CD14-positive monocyte (primary cell): ENCODE measurements around the gene BCAS1. TPM values are rescaled to one million over a fixed set of nuclear protein-coding genes. Genes with fewer than 3 reads are reported as not detected.

Experiments used
- DNase-seq, 3 donors: peaks; one replicate each; pipeline ENCODE4 v3.0.0-alpha.2; 2011 to 2022
- H2AFZ ChIP-seq: 2 replicates; pipeline ENCODE4 v1.6.0; 2012; ENCODE audit warnings: mild to moderate bottlenecking, low read depth, low read length, inconsistent platforms; ENCODE audit not compliant: insufficient read depth, poor library complexity, severe bottlenecking
- H3K27ac ChIP-seq, 2 donors: 1 replicate in 1 of 2; 2 replicates in 1 of 2; pipeline ENCODE4 v1.5.1; 2012 to 2013; ENCODE audit warnings: low read length in 2 of 2, control low read depth in 1 of 2, inconsistent platforms in 1 of 2, low read depth in 1 of 2, mild to moderate bottlenecking in 1 of 2
- H3K27me3 ChIP-seq, 2 donors: one replicate each; pipeline versions ENCODE4 v1.6.0 to v1.6.1; 2011 to 2013; ENCODE audit warnings: low read length in 2 of 2; ENCODE audit not compliant: control insufficient read depth in 2 of 2, insufficient read depth in 2 of 2
- H3K36me3 ChIP-seq, 2 donors: replicated peaks in 1 of 2; 1 replicate in 1 of 2; 2 replicates in 1 of 2; pipeline versions ENCODE4 v1.5.1 to v1.6.1; 2012 to 2013; ENCODE audit warnings: low read length in 2 of 2, control low read depth in 1 of 2, inconsistent platforms in 1 of 2, mild to moderate bottlenecking in 1 of 2; ENCODE audit not compliant: insufficient read depth in 2 of 2, control insufficient read depth in 1 of 2
- H3K4me1 ChIP-seq, 2 donors: 1 replicate in 1 of 2; 2 replicates in 1 of 2; pipeline versions ENCODE4 v1.5.1 to v1.6.1; 2012 to 2013; ENCODE audit warnings: low read length in 2 of 2, control low read depth in 1 of 2, inconsistent platforms in 1 of 2, mild to moderate bottlenecking in 1 of 2, moderate library complexity in 1 of 2; ENCODE audit not compliant: insufficient read depth in 2 of 2, control insufficient read depth in 1 of 2
- H3K4me2 ChIP-seq: replicated peaks from 2 replicates; pipeline ENCODE3; 2012; ENCODE audit warnings: low read length, moderate library complexity, mild to moderate bottlenecking; ENCODE audit not compliant: poor library complexity, severe bottlenecking; ENCODE audit errors: extremely low read depth
- H3K4me3 ChIP-seq, 3 experiments: fragments of 200-600 bp in 1 of 3; sonication (generic) in 1 of 3; replicated peaks in 1 of 3; 1 replicate in 2 of 3; 2 replicates in 1 of 3; pipeline ENCODE4 v1.5.1; 2011 to 2013; ENCODE audit warnings: low read length in 3 of 3, mild to moderate bottlenecking in 3 of 3, control low read depth in 2 of 3, low read depth in 2 of 3, inconsistent platforms in 1 of 3, moderate library complexity in 1 of 3
- H3K79me2 ChIP-seq: 2 replicates; pipeline ENCODE4 v1.6.0; 2012; ENCODE audit warnings: mild to moderate bottlenecking, control low read depth, inconsistent platforms, low read length, moderate library complexity; ENCODE audit not compliant: insufficient read depth
- H3K9ac ChIP-seq: 2 replicates; pipeline ENCODE4 v1.6.0; 2017; ENCODE audit warnings: low read length, mild to moderate bottlenecking; ENCODE audit not compliant: insufficient read depth, poor library complexity, severe bottlenecking
- H3K9me3 ChIP-seq, 2 donors: replicated peaks in 1 of 2; 1 replicate in 1 of 2; 2 replicates in 1 of 2; pipeline versions ENCODE4 v1.5.1 to v1.6.1; 2012 to 2013; ENCODE audit warnings: low read length in 2 of 2, control low read depth in 1 of 2; ENCODE audit not compliant: control insufficient read depth in 1 of 2, insufficient read depth in 1 of 2
- H4K20me1 ChIP-seq: 2 replicates; pipeline ENCODE4 v1.6.0; 2012; ENCODE audit warnings: mild to moderate bottlenecking, low read length, control low read depth, moderate library complexity; ENCODE audit not compliant: insufficient read depth
- H3K27ac Mint-ChIP-seq, 7 donors: one replicate each; pipeline ENCODE4 v1.8.0; 2020; ENCODE audit warnings: mild to moderate bottlenecking in 7 of 7, mixed read lengths in 7 of 7, moderate library complexity in 6 of 7, inconsistent platforms in 2 of 7
- H3K27me3 Mint-ChIP-seq, 3 donors: one replicate each; pipeline ENCODE4 v1.8.0; 2021 to 2022; ENCODE audit warnings: low read depth in 3 of 3, mild to moderate bottlenecking in 3 of 3, mixed read lengths in 3 of 3, moderate library complexity in 3 of 3, inconsistent platforms in 1 of 3
- H3K36me3 Mint-ChIP-seq, 2 donors: one replicate each; pipeline ENCODE4 v1.8.0; 2020; ENCODE audit warnings: mixed read lengths in 2 of 2, inconsistent platforms in 1 of 2, mild to moderate bottlenecking in 1 of 2
- H3K4me1 Mint-ChIP-seq: one replicate; pipeline ENCODE4 v1.8.0; 2020; ENCODE audit warnings: mild to moderate bottlenecking, mixed read lengths
- H3K4me3 Mint-ChIP-seq, 2 donors: one replicate each; pipeline ENCODE4 v1.8.0; 2020; ENCODE audit warnings: mild to moderate bottlenecking in 2 of 2, mixed read lengths in 2 of 2, moderate library complexity in 1 of 2
- H3K9me3 Mint-ChIP-seq, 7 donors: one replicate each; pipeline ENCODE4 v1.8.0; 2020 to 2022; ENCODE audit warnings: mixed read lengths in 7 of 7, mild to moderate bottlenecking in 6 of 7, moderate library complexity in 6 of 7, inconsistent platforms in 2 of 7
- WGBS: methylation state at CpG from one replicate; pipeline ENCODE4 v1.1.5; 2013; ENCODE audit warnings: missing lambda C conversion rate; ENCODE audit not compliant: insufficient coverage; 5-methylcytosine and 5-hydroxymethylcytosine counted together
- intact Hi-C, 2 donors: fragments of 100-400 bp; cut with micrococcal nuclease; formaldehyde crosslinking; loops; one replicate each; pipeline versions ENCODE4 v1.15.0 to v1.15.1; 2023
- polyA plus RNA-seq, 3 donors: library from polyadenylated mRNA; depleted of rRNA in 1 of 3; unstranded in 2 of 3; stranded (reverse) in 1 of 3; fragments of 300-500 nt in 2 of 3; fragments of >200 nt in 1 of 3; fragmentation: Illumina TruSeq in 2 of 3; gene quantifications; 1 replicate in 2 of 3; 2 replicates in 1 of 3; pipeline ENCODE4 v1.2.3, GENCODE V29; 2012 to 2021
- TF ChIP-seq, protein P1 (sequence below): fragments of 200-600 bp; IDR thresholded peaks from one replicate; pipeline ENCODE4 v1.8.0; 2022; ENCODE audit warnings: antibody characterized with exemption, mild to moderate bottlenecking

Gene BCAS1
- polyA plus RNA-seq, 3 donors: 0.01 to 0.02 TPM; not detected in 1

DNA sequence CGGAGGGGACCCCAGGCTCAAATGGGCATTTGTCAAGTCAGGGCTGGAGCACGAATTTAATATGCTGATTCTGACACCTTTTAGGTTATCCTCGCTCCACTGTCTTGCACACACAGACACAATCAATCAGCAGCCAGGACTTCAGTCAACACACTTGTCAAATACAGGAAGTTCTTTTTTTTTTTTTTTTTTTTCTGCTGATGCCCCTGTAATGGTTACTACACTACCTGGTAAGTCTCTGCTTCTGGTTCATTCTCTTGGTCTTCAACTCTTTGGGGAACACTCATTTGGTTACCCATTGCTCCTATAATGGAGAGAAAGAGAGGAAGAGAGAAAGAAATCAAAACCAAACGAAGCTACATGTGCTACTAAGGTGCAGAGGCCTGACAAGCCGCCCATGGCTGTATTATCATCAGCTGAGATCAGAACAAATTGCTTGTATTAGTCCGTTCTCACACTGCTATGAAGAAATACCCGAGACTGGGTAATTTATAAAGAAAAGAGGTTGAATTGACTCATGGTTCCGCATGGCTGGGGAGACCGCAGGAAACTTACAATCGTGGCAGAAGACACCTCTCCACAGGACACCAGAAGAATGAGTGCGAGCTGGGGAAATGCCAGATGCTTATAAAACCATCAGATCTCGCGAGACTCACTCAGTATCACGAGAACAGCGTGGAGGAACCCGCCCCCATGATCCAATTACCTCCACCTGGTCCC is 11.8 kb downstream of the BCAS1 start:
- H3K9me3 ChIP-seq: no peaks in the 10 kb centered on the region
- H2AFZ ChIP-seq: no peak overlapping the region
- no peak overlapping the region for H3K27ac Mint-ChIP-seq
- 88% methylated on average over 6 of the region's 16 CpGs for WGBS
- no peak overlapping the region for H3K9ac ChIP-seq
- H3K27me3 ChIP-seq: no peaks in the 10 kb centered on the region
- H3K4me3 ChIP-seq: no peak overlapping the region
- H3K4me3 Mint-ChIP-seq: no peak overlapping the region
- H3K4me1 Mint-ChIP-seq: peaks cover 4% of the 10 kb centered on the region
- intact Hi-C loops: no loop called here
- peaks cover 0 to 7% (median 3%) of the 10 kb centered on the region in 7 donors for H3K9me3 Mint-ChIP-seq
- no peaks in the 10 kb centered on the region for H3K27me3 Mint-ChIP-seq
- TF ChIP-seq, protein P1, sequence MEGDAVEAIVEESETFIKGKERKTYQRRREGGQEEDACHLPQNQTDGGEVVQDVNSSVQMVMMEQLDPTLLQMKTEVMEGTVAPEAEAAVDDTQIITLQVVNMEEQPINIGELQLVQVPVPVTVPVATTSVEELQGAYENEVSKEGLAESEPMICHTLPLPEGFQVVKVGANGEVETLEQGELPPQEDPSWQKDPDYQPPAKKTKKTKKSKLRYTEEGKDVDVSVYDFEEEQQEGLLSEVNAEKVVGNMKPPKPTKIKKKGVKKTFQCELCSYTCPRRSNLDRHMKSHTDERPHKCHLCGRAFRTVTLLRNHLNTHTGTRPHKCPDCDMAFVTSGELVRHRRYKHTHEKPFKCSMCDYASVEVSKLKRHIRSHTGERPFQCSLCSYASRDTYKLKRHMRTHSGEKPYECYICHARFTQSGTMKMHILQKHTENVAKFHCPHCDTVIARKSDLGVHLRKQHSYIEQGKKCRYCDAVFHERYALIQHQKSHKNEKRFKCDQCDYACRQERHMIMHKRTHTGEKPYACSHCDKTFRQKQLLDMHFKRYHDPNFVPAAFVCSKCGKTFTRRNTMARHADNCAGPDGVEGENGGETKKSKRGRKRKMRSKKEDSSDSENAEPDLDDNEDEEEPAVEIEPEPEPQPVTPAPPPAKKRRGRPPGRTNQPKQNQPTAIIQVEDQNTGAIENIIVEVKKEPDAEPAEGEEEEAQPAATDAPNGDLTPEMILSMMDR: no peak
- H3K36me3 ChIP-seq: no peaks in the 10 kb centered on the region
- H3K4me1 ChIP-seq: no peaks in the 10 kb centered on the region
- H4K20me1 ChIP-seq: no peaks in the 10 kb centered on the region
- no peak overlapping the region for H3K27ac ChIP-seq
- no peak for DNase-seq
- no peaks in the 10 kb centered on the region for H3K36me3 Mint-ChIP-seq
- H3K4me2 ChIP-seq: no peak overlapping the region
- no peaks in the 10 kb centered on the region for H3K79me2 ChIP-seq

DNA sequence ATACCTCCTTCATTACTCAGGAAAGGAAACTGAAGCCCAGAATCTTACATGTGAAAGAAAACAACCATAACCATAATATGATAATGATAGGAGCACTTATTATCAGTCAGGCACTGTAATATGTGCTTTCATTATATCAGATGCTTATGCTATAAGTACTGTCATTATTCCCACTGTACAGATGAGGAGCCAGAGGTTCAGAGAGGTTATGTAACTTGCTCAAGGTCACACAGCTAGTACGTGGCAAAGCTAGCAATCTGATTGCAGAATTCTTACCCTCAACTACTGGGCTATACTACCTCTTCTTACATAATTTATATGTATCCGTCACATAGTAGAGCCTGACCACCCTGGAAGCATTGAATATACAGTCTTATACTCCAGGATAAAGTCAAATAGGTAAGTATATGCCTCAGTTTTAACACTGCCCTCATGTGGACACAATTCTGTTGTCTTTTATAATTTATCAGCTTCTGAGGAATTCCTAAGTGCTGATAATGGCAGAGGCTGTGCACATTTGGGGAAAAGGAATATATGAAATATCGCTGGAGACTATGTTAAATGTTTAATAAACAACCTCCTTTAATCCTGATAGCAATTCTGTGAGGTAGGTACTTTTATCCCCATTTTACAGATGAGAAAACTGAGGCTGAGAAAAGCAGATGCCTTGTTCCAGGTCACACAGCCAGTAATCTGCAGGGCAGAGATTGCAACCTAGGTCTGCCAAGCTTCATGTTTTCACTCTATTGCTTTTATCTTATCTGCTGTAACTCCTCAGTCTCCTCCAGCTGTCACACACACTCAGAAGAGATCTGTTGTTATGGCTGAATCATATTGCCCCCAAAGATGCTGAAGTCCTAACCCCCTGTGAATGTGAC is 13.4 kb downstream of the BCAS1 start:
- H2AFZ ChIP-seq: no peak overlapping the region
- no peaks in the 10 kb centered on the region for H3K36me3 ChIP-seq
- intact Hi-C loops: no loop called here
- TF ChIP-seq, protein P1: no peak
- Mint-ChIP-seq H3K36me3 (no peaks in the 10 kb centered on the region), H3K4me3 (no peak overlapping the region), H3K27me3 (no peaks in the 10 kb centered on the region), H3K4me1 (peaks cover 4% of the 10 kb centered on the region), H3K27ac (no peak overlapping the region), H3K9me3 (peaks cover 0 to 7% (median 3%) of the 10 kb centered on the region in 7 donors)
- no peaks in the 10 kb centered on the region for H3K27me3 ChIP-seq
- no peak overlapping the region for H3K4me2 ChIP-seq
- no peaks in the 10 kb centered on the region for H3K9me3 ChIP-seq
- no peaks in the 10 kb centered on the region for H3K4me1 ChIP-seq
- H3K9ac ChIP-seq: no peak overlapping the region
- H3K27ac ChIP-seq: no peak overlapping the region
- DNase-seq: no peak
- H3K79me2 ChIP-seq: no peaks in the 10 kb centered on the region
- no peaks in the 10 kb centered on the region for H4K20me1 ChIP-seq
- H3K4me3 ChIP-seq: no peak overlapping the region
- 100% methylated on average over 1 of the region's 3 CpGs for WGBS
